ENCODE data around the gene ENO2.
"Not testable (repeated sequence)": the region's sequence is repeated elsewhere in the genome, so short reads cannot be mapped to it uniquely, and the experiment has no call there.

The ENO2 gene

GRCh38 chr12:6886206-6886999 lies 28.0 kb upstream of the ENO2 start:
- not testable (repeated sequence) for DNase-seq (ENCODE audit: low read depth in 2 of 2, low spot score in 1 of 2)

- DNase-seq (ENCODE audit: low read depth in 2 of 2, low spot score in 1 of 2): no peak
These were observed 26.9 kb upstream of the ENO2 start for GRCh38 chr12:6887460-6887859.

- no peak for DNase-seq (ENCODE audit: low read depth in 2 of 2, low spot score in 1 of 2)
These were observed 26.0 kb upstream of the ENO2 start for GRCh38 chr12:6888360-6888759.

- DNase-seq (ENCODE audit: low read depth in 2 of 2, low spot score in 1 of 2): not testable (repeated sequence)
These were observed 25.6 kb upstream of the ENO2 start for GRCh38 chr12:6888794-6889193.

GRCh38 chr12:6889775-6890573 lies 24.4 kb upstream of the ENO2 start:
- DNase-seq (ENCODE audit: low read depth in 2 of 2, low spot score in 1 of 2): not testable (repeated sequence)

- peak; percentile 96 to 97 for DNase-seq (ENCODE audit: low read depth in 2 of 2, low spot score in 1 of 2)
These were observed 23.4 kb upstream of the ENO2 start for GRCh38 chr12:6890789-6891645.

GRCh38 chr12:6891646-6892001 lies 22.8 kb upstream of the ENO2 start:
- no peak for DNase-seq (ENCODE audit: low read depth in 2 of 2, low spot score in 1 of 2)

GRCh38 chr12:6892683-6893082 lies 21.7 kb upstream of the ENO2 start:
- not testable (repeated sequence) for DNase-seq (ENCODE audit: low read depth in 2 of 2, low spot score in 1 of 2)

GRCh38 chr12:6894321-6894720 lies 20.1 kb upstream of the ENO2 start:
- no peak for DNase-seq (ENCODE audit: low read depth in 2 of 2, low spot score in 1 of 2)

GRCh38 chr12:6896846-6897435 lies 17.4 kb upstream of the ENO2 start:
- no peak for DNase-seq (ENCODE audit: low read depth in 2 of 2, low spot score in 1 of 2)

GRCh38 chr12:6899427-6899826 lies 15.0 kb upstream of the ENO2 start:
- DNase-seq (ENCODE audit: low read depth in 2 of 2, low spot score in 1 of 2): no peak

GRCh38 chr12:6899837-6900519 lies 14.4 kb upstream of the ENO2 start:
- DNase-seq (ENCODE audit: low read depth in 2 of 2, low spot score in 1 of 2): no peak

GRCh38 chr12:6902448-6902847 lies 11.9 kb upstream of the ENO2 start:
- DNase-seq (ENCODE audit: low read depth in 2 of 2, low spot score in 1 of 2): no peak

- no peak for DNase-seq (ENCODE audit: low read depth in 2 of 2, low spot score in 1 of 2)
These were observed 10.7 kb upstream of the ENO2 start for GRCh38 chr12:6903722-6904121.

GRCh38 chr12:6904280-6905276 lies 9.8 kb upstream of the ENO2 start, which contains the start of gene LRRC23:
LRRC23 (plus strand) TSS chr12:6904822; CDS start chr12:6905634, 812 bp downstream.
- DNase-seq (ENCODE audit: low read depth in 2 of 2, low spot score in 1 of 2): peak; percentile 94 to 95

GRCh38 chr12:6905414-6906040 lies 8.9 kb upstream of the ENO2 start:
- no peak for DNase-seq (ENCODE audit: low read depth in 2 of 2, low spot score in 1 of 2)

- not testable (repeated sequence) for DNase-seq (ENCODE audit: low read depth in 2 of 2, low spot score in 1 of 2)
These were observed 6.2 kb upstream of the ENO2 start for GRCh38 chr12:6908141-6908540.

GRCh38 chr12:6909421-6910145 lies 4.8 kb upstream of the ENO2 start:
- no peak for DNase-seq (ENCODE audit: low read depth in 2 of 2, low spot score in 1 of 2)

Data from stimulated activated CD8-positive, alpha-beta memory T cell treated with anti-CD3 and anti-CD28 coated beads, Interleukin-4, amount 100 ng/mL, for 4 hours (primary cell).